ENCODE data around the gene CTIF. TPM values are rescaled to one million over a fixed set of nuclear protein-coding genes. Genes with fewer than 3 reads are reported as not detected.

The CTIF gene
- total RNA-seq, 4 donors from 2014 or later = 29.0 to 61.5 (median 37.7) TPM

GRCh38 chr18:48762022-48762421, 223.2 kb downstream of the CTIF start:
- H3K27me3 ChIP-seq = no peaks in the 10 kb centered on the region
- peaks cover 53% of the 10 kb centered on the region for H3K36me3 ChIP-seq
- no peaks in the 10 kb centered on the region for H3K9me3 ChIP-seq
- DNase-seq (ENCODE audit: low spot score in 2 of 2) = no peak
- TF ChIP-seq POLR2AphosphoS5 (IDR thresholded peaks at IDR 0.05) (no peak), EP300 (IDR thresholded peaks at IDR 0.05) (no peak), CTCF (IDR thresholded peaks at IDR 0.05) (no peak), POLR2A (IDR thresholded peaks at IDR 0.05) (no peak)
- WGBS = 98% methylated on average over 6 of the region's 6 CpGs
- no peak overlapping the region for H3K27ac ChIP-seq
- peaks cover 5% of the 10 kb centered on the region for H3K4me1 ChIP-seq
- H3K4me3 ChIP-seq = no peak overlapping the region

GRCh38 chr18:48762836-48763718, 224.2 kb downstream of the CTIF start:
- Histone ChIP-seq H3K9me3 (no peaks in the 10 kb centered on the region), H3K36me3 (peaks cover 49% of the 10 kb centered on the region), H3K4me3 (no peak overlapping the region), H3K27ac (no peak overlapping the region), H3K27me3 (no peaks in the 10 kb centered on the region), H3K4me1 (peaks cover 6% of the 10 kb centered on the region)
- no peak for DNase-seq (ENCODE audit: low spot score in 2 of 2)
- WGBS = 95% methylated on average over 17 of the region's 21 CpGs
- TF ChIP-seq POLR2A (IDR thresholded peaks at IDR 0.05) = no peak
- no peak for TF ChIP-seq EP300 (IDR thresholded peaks at IDR 0.05)
- TF ChIP-seq CTCF (IDR thresholded peaks at IDR 0.05) = no peak
- no peak for TF ChIP-seq POLR2AphosphoS5 (IDR thresholded peaks at IDR 0.05)

- H3K27ac ChIP-seq = no peak overlapping the region
- TF ChIP-seq CTCF (IDR thresholded peaks at IDR 0.05) (no peak), POLR2A (IDR thresholded peaks at IDR 0.05) (no peak)
- WGBS = 93% methylated on average over 6 of the region's 6 CpGs
- no peaks in the 10 kb centered on the region for H3K27me3 ChIP-seq
- peaks cover 6% of the 10 kb centered on the region for H3K4me1 ChIP-seq
- H3K36me3 ChIP-seq = peaks cover 43% of the 10 kb centered on the region
- DNase-seq (ENCODE audit: low spot score in 2 of 2) = no peak
- H3K9me3 ChIP-seq = no peaks in the 10 kb centered on the region
- H3K4me3 ChIP-seq = no peak overlapping the region
Observed at GRCh38 chr18:48763719-48764100, 224.9 kb downstream of the CTIF start.

DNA sequence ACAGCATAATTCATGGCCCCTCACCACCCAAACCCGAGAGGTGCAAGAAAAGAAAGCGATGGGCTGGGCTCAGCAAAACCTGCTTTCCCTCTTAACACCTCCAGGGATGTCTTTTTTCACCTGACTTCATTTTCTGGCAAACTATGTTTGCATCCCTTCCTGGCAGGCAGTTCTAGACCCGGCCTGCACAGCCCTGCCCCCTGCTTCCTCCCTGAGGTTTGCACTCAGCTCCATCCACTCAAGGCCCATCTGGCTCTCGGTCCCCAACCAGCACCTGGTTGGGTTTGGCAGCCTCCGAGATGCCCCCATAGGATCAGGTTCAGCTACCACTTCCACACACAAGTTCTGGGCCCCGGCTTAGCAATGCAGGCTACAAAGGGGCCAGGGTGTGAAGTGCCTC, 226.2 kb downstream of the CTIF start:
- Histone ChIP-seq H3K4me3 (no peak overlapping the region), H3K4me1 (peaks cover 6% of the 10 kb centered on the region)

More for the DNA sequence above, 226.2 kb downstream of the CTIF start:
- Histone ChIP-seq H3K36me3 (peaks cover 34% of the 10 kb centered on the region), H3K9me3 (no peaks in the 10 kb centered on the region), H3K27me3 (no peaks in the 10 kb centered on the region), H3K27ac (no peak overlapping the region)
- no peak for DNase-seq (ENCODE audit: low spot score in 2 of 2)
- TF ChIP-seq POLR2A (IDR thresholded peaks at IDR 0.05) (no peak), CTCF (IDR thresholded peaks at IDR 0.05) (no peak), EP300 (IDR thresholded peaks at IDR 0.05) (no peak), POLR2AphosphoS5 (IDR thresholded peaks at IDR 0.05) (no peak)
- 78% methylated on average over 6 of the region's 6 CpGs for WGBS
